ENCODE data around the gene GYPE. TPM values are rescaled to one million over a fixed set of nuclear protein-coding genes. Genes with fewer than 3 reads are reported as not detected.
"Not testable (repeated sequence)": the region's sequence is repeated elsewhere in the genome, so short reads cannot be mapped to it uniquely, and the experiment has no call there.

Gene GYPE
- total RNA-seq, 2 donors from 2014 or later, result 0.44 to 1.5 TPM

GRCh38 chr4:143858456-143858855, 46.9 kb downstream of the GYPE start:
- H3K36me3 ChIP-seq, result no peaks in the 10 kb centered on the region
- TF ChIP-seq CTCF (IDR thresholded peaks at IDR 0.05), result no peak
- H3K4me3 ChIP-seq, result no peak overlapping the region
- DNase-seq (ENCODE audit: low spot score), result no peak
- no peak overlapping the region for H3K27ac ChIP-seq
- no peaks in the 10 kb centered on the region for H3K4me1 ChIP-seq
- no peaks in the 10 kb centered on the region for H3K27me3 ChIP-seq
- no peaks in the 10 kb centered on the region for H3K9me3 ChIP-seq

- H3K36me3 ChIP-seq; H3K27ac ChIP-seq; H3K9me3 ChIP-seq; H3K4me3 ChIP-seq; H3K4me1 ChIP-seq; DNase-seq (ENCODE audit: low spot score); H3K27me3 ChIP-seq: not testable (repeated sequence)
Observed at GRCh38 chr4:143857391-143858336, 47.7 kb downstream of the GYPE start.

- H3K27me3 ChIP-seq; H3K27ac ChIP-seq; H3K36me3 ChIP-seq; H3K4me3 ChIP-seq; H3K9me3 ChIP-seq; DNase-seq (ENCODE audit: low spot score); H3K4me1 ChIP-seq: not testable (repeated sequence)
Observed at GRCh38 chr4:143856017-143856557, 49.3 kb downstream of the GYPE start.

- not testable (repeated sequence) for H3K27me3 ChIP-seq; H3K4me1 ChIP-seq; H3K36me3 ChIP-seq; DNase-seq (ENCODE audit: low spot score); H3K27ac ChIP-seq; H3K9me3 ChIP-seq; H3K4me3 ChIP-seq
Observed at GRCh38 chr4:143854645-143855044, 50.7 kb downstream of the GYPE start.

- not testable (repeated sequence) for DNase-seq (ENCODE audit: low spot score); H3K4me3 ChIP-seq; H3K9me3 ChIP-seq; H3K27me3 ChIP-seq; H3K4me1 ChIP-seq; H3K36me3 ChIP-seq; H3K27ac ChIP-seq
Observed at GRCh38 chr4:143849296-143849695, 56.1 kb downstream of the GYPE start.

- H3K27ac ChIP-seq, result not testable (repeated sequence)
Observed at GRCh38 chr4:143843506-143843832, 61.9 kb downstream of the GYPE start.

GRCh38 chr4:143842624-143843505, 62.5 kb downstream of the GYPE start:
- H3K36me3 ChIP-seq, H3K4me1 ChIP-seq, H3K27ac ChIP-seq, H3K9me3 ChIP-seq, H3K27me3 ChIP-seq, H3K4me3 ChIP-seq: not testable (repeated sequence)
- peak; percentile 61 for DNase-seq (ENCODE audit: low spot score)

More at GRCh38 chr4:143843506-143843832, 61.9 kb downstream of the GYPE start:
- not testable (repeated sequence) for H3K9me3 ChIP-seq; H3K4me3 ChIP-seq; H3K36me3 ChIP-seq; DNase-seq (ENCODE audit: low spot score); H3K4me1 ChIP-seq; H3K27me3 ChIP-seq

GRCh38 chr4:143839413-143839812, 65.9 kb downstream of the GYPE start:
- not testable (repeated sequence) for DNase-seq (ENCODE audit: low spot score); H3K27ac ChIP-seq; H3K9me3 ChIP-seq; H3K36me3 ChIP-seq; H3K4me3 ChIP-seq; H3K27me3 ChIP-seq; H3K4me1 ChIP-seq

GRCh38 chr4:143834196-143834595, 71.2 kb downstream of the GYPE start:
- not testable (repeated sequence) for H3K4me1 ChIP-seq; H3K27me3 ChIP-seq; H3K4me3 ChIP-seq; H3K27ac ChIP-seq; DNase-seq (ENCODE audit: low spot score); H3K36me3 ChIP-seq
- H3K9me3 ChIP-seq, result peaks cover 0 to 10% of the 10 kb centered on the region in 2 donors

GRCh38 chr4:143833676-143834075, 71.7 kb downstream of the GYPE start:
- H3K27ac ChIP-seq; H3K27me3 ChIP-seq; DNase-seq (ENCODE audit: low spot score); H3K36me3 ChIP-seq; H3K4me1 ChIP-seq; H3K4me3 ChIP-seq: not testable (repeated sequence)
- H3K9me3 ChIP-seq, result peaks cover 0 to 10% of the 10 kb centered on the region in 2 donors

GRCh38 chr4:143830576-143830975, 74.8 kb downstream of the GYPE start:
- not testable (repeated sequence) for H3K36me3 ChIP-seq; DNase-seq (ENCODE audit: low spot score); H3K4me1 ChIP-seq; H3K27me3 ChIP-seq; H3K27ac ChIP-seq; H3K4me3 ChIP-seq
- peaks cover 0 to 10% of the 10 kb centered on the region in 2 donors for H3K9me3 ChIP-seq

- not testable (repeated sequence) for H3K27me3 ChIP-seq; H3K36me3 ChIP-seq; DNase-seq (ENCODE audit: low spot score); H3K4me1 ChIP-seq; H3K4me3 ChIP-seq; H3K27ac ChIP-seq
- H3K9me3 ChIP-seq, result peaks cover 0 to 10% of the 10 kb centered on the region in 2 donors
Observed at GRCh38 chr4:143829239-143829620, 76.1 kb downstream of the GYPE start.
